Smooth muscle cell (in vitro differentiated cells): ENCODE measurements around the gene CSTB. TPM values are rescaled to one million over a fixed set of nuclear protein-coding genes. Genes with fewer than 3 reads are reported as not detected.

Experiments used
- DNase-seq: peaks from one replicate; lab custom pipeline; 2025; ENCODE audit not compliant: unreplicated experiment; lab: John Stamatoyannopoulos, UW
- H2AFZ ChIP-seq: fragments of 200-600 bp; sonication (generic); 2 replicates; pipeline ENCODE4 v1.6.0; 2016; ENCODE audit warnings: antibody characterized with exemption, low read depth, mild to moderate bottlenecking
- H3F3A ChIP-seq: fragments of 200-600 bp; sonication (generic); 2 replicates; pipeline ENCODE4 v1.6.0; 2017; ENCODE audit warnings: antibody characterized with exemption, low read depth
- H3K27ac ChIP-seq: fragments of 200-600 bp; sonication (generic); 2 replicates; pipeline ENCODE4 v1.5.1; 2016; ENCODE audit warnings: low read depth, mild to moderate bottlenecking
- H3K27me3 ChIP-seq: fragments of 200-600 bp; sonication (generic); 2 replicates; pipeline ENCODE4 v1.6.1; 2016; ENCODE audit warnings: low read depth, mild to moderate bottlenecking
- H3K36me3 ChIP-seq: fragments of 200-600 bp; sonication (generic); 2 replicates; pipeline ENCODE4 v1.5.1; 2016; ENCODE audit warnings: low read depth
- H3K4me1 ChIP-seq: fragments of 200-600 bp; sonication (generic); 2 replicates; pipeline ENCODE4 v1.5.1; 2016; ENCODE audit warnings: low read depth
- H3K4me2 ChIP-seq: fragments of 200-600 bp; sonication (generic); 2 replicates; pipeline ENCODE4 v1.6.0; 2016; ENCODE audit warnings: mild to moderate bottlenecking
- H3K4me3 ChIP-seq: fragments of 200-600 bp; sonication (generic); 2 replicates; pipeline ENCODE4 v1.5.1; 2016; ENCODE audit warnings: mild to moderate bottlenecking
- H3K79me2 ChIP-seq: fragments of 200-600 bp; sonication (generic); 2 replicates; pipeline ENCODE4 v1.6.0; 2016; ENCODE audit warnings: low read depth, mild to moderate bottlenecking
- H3K9ac ChIP-seq: fragments of 200-600 bp; sonication (generic); 2 replicates; pipeline ENCODE4 v1.6.0; 2016; ENCODE audit warnings: low read depth
- H3K9me3 ChIP-seq: fragments of 200-600 bp; sonication (generic); replicated peaks from 2 replicates; pipeline ENCODE4 v1.5.1; 2016; ENCODE audit warnings: low read depth
- H4K20me1 ChIP-seq: fragments of 200-600 bp; sonication (generic); 2 replicates; pipeline ENCODE4 v1.6.0; 2016; ENCODE audit warnings: low read depth
- CTCF ChIP-seq: fragments of 200-600 bp; sonication (generic); IDR thresholded peaks from 2 replicates; pipeline ENCODE4 v1.5.1; 2017; ENCODE audit warnings: borderline replicate concordance, mild to moderate bottlenecking, antibody characterized with exemption; ENCODE audit not compliant: insufficient read depth, poor library complexity, severe bottlenecking
- WGBS: methylation state at CpG from one replicate; pipeline ENCODE4 v1.1.7; 2016; ENCODE audit warnings: low lambda C conversion rate; 5-methylcytosine and 5-hydroxymethylcytosine counted together
- polyA plus RNA-seq: library from polyadenylated mRNA; unstranded; fragments of >200 nt; fragmentation: Nextera tagmentation; extraction: Ambion mirVana; gene quantifications from 2 replicates; pipeline ENCODE4 v1.2.1, GENCODE V29; 2016
- total RNA-seq: library from RNA; depleted of rRNA; stranded (reverse); fragments of >200 nt; gene quantifications from 2 replicates; pipeline ENCODE4 v1.2.3, GENCODE V29; 2014

The CSTB gene
- total and polyA plus RNA-seq, 2 experiments from 2014 or later, result 29.9 to 74.0 TPM

- H3K9me3 ChIP-seq, result no peaks in the 10 kb centered on the region
Measured at GRCh38 chr21:43812957-43813655, 37.0 kb upstream of the CSTB start.

GRCh38 chr21:43812139-43812821 lies 36.2 kb upstream of the CSTB start:
- Histone ChIP-seq H3K4me3 (no peak overlapping the region), H3K4me1 (no peaks in the 10 kb centered on the region), H3K9ac (no peak overlapping the region), H3K9me3 (no peaks in the 10 kb centered on the region), H3K27me3 (no peaks in the 10 kb centered on the region), H2AFZ (no peak overlapping the region), H3K4me2 (no peak overlapping the region), H3K36me3 (no peaks in the 10 kb centered on the region), H3K27ac (no peak overlapping the region), H3F3A (no peaks in the 10 kb centered on the region), H3K79me2 (no peaks in the 10 kb centered on the region), H4K20me1 (no peaks in the 10 kb centered on the region)
- no peak for DNase-seq
- no peak for TF ChIP-seq CTCF
- 87% methylated on average over 27 of the region's 27 CpGs for WGBS

More at GRCh38 chr21:43812957-43813655, 37.0 kb upstream of the CSTB start:
- Histone ChIP-seq H3K36me3 (no peaks in the 10 kb centered on the region), H3K27ac (no peak overlapping the region), H3K4me1 (no peaks in the 10 kb centered on the region), H3F3A (no peaks in the 10 kb centered on the region), H3K4me3 (no peak overlapping the region), H2AFZ (no peak overlapping the region), H3K27me3 (no peaks in the 10 kb centered on the region), H3K9ac (no peak overlapping the region), H4K20me1 (no peaks in the 10 kb centered on the region), H3K79me2 (no peaks in the 10 kb centered on the region), H3K4me2 (no peak overlapping the region)
- no peak for TF ChIP-seq CTCF
- WGBS, result 95% methylated on average over 19 of the region's 19 CpGs
- no peak for DNase-seq

DNA sequence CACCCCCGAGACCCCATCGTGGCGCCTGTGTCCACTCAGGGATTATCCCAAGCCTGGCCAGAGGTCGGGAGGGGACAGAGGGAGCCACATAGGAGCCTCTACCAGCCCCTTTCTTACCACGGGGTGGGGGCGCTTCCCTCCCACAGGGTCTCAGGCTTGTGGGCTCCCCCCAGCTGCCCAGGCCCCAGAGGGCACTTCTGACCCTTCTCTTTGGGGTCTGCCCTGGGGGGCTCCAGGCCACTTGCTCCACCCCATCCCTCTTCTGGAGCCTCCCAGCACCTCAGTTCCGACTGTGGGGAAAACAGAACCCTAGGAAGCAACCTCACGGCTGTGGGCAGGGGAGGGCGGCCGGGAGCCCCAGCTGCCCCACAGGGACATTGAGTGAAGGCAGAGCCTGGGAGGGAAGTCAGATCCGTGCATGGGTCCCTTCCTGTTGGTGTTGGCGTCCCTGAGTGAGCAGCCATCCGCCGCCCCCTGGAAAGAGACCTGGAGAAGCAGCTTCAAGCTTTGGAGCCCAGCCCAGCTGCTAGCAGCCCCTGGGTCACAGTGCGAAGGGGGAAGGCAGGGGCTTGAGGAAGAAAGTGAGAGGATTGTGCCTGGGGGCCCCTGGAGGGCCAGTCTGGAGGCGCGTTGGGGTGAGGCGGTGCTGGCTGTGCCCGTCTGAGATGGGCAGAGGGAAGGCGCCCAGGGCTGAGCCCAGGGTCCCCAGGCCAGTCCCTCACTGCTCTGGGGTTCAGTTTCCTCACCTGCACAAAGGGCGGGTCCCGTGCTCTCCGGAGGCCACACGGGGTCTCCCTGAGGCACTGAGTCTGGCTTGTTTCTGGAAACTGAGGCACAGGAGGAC lies 35.4 kb upstream of the CSTB start:
- 85% methylated on average over 23 of the region's 24 CpGs for WGBS
- Histone ChIP-seq H3K4me1 (no peaks in the 10 kb centered on the region), H2AFZ (no peak overlapping the region), H3F3A (no peaks in the 10 kb centered on the region), H4K20me1 (no peaks in the 10 kb centered on the region), H3K4me2 (no peak overlapping the region), H3K27ac (no peak overlapping the region), H3K4me3 (no peak overlapping the region), H3K27me3 (no peaks in the 10 kb centered on the region), H3K9ac (no peak overlapping the region), H3K36me3 (no peaks in the 10 kb centered on the region), H3K9me3 (no peaks in the 10 kb centered on the region), H3K79me2 (no peaks in the 10 kb centered on the region)
- no peak for DNase-seq
- no peak for TF ChIP-seq CTCF
